ENCODE measurements around the gene BCL7C.
"Not testable (repeated sequence)": the region's sequence is repeated elsewhere in the genome, so short reads cannot be mapped to it uniquely, and the experiment has no call there.

Gene BCL7C

GRCh38 chr16:30894540-30895368 lies 877 bp upstream of the BCL7C start:
- DNase-seq (ENCODE audit: low spot score) = peak; percentile 26

GRCh38 chr16:30893417-30893743 lies 497 bp downstream of the BCL7C start:
- DNase-seq (ENCODE audit: low spot score) = no peak

DNA sequence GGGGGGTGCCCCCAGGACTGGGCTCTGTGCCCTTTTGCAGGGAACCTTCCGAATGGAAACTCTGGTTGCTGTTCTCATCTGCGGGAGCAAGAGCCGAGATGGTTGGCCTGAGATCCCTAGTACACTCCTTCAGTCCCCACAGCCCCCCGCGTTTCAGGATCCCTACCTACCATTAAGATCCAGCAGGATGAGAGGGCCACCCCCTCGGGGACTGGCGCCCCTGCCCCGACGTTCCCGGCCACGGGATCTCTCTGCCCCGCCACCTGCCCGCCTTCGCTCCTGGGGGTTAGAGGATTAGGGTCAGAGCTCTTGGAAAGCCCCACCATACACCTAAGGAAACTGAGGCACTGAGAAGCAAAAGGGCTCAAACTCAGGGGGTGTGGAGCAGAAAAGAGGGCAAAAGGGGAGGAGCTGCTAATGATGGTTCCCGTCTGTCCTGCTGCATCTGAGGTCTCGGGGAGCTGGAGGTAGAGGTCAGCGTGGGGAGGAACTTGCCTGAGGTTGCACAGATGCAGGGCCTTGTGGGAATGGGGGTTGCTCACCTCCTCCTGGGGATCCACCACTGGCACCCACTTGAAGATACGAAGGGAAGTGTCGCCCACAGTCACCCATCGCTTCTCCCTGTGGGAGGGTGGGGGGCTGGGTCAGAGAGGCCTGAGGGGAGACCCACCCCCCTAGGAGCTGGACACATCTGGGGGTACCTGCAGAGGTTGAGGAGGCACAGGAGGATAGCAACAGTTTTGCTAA lies 1.0 kb downstream of the BCL7C start:
- DNase-seq (ENCODE audit: low spot score) = no peak

GRCh38 chr16:30891043-30891823 lies 2.6 kb downstream of the BCL7C start:
- DNase-seq (ENCODE audit: low spot score) = not testable (repeated sequence)

DNA sequence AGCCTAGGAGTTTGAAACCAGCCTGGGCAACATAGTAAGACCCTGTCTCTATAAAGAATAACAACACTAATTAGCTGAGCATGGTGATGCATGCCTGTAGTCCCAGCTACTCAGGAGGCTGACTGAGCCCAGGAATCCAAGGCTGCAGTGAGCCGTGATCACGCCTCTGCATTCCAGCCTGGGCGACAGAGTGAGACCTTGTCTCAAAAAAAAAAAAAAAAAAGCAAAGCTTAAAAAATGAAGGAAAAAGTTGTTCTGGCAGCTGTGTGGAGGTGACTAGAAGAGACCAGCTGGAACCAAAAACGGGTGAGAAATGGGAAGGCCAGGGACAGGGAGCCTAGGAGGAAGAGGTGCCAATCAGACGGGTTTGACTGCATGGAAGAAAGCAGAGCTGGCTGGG lies 4.2 kb downstream of the BCL7C start:
- DNase-seq (ENCODE audit: low spot score) = no peak

DNA sequence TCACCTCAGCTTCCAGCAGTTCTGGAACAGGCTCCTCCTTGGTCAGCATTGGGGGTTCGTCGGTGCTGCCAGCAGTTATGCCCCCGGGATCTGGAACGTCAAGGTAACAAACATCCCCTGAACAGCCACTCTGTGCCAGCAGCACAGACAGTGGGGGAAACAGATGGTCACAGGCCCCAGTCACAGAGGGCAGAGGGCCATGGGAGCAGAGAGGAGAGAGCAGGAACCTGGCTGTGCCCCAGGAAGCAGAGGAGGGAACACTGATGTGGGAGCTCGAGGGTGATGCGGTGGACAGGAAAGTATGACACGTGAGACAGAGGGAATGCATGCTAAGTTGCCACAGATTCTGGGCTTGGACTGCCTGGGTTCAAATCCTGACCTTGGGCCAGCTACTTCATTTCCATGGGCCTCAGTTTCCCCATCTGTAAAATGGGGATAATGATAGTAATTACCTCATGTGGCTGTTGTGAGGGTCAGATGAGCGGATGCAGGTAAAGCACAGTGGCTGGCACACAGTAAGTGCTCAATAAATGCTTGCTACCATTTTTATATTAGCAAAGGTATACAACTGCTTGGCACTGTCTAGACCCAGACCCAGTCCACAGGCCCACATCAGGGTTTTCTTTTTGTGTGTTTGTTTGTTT lies 4.9 kb downstream of the BCL7C start:
- no peak for DNase-seq (ENCODE audit: low spot score)

GRCh38 chr16:30887927-30888326 lies 6.0 kb downstream of the BCL7C start:
- no peak for DNase-seq (ENCODE audit: low spot score)

DNA sequence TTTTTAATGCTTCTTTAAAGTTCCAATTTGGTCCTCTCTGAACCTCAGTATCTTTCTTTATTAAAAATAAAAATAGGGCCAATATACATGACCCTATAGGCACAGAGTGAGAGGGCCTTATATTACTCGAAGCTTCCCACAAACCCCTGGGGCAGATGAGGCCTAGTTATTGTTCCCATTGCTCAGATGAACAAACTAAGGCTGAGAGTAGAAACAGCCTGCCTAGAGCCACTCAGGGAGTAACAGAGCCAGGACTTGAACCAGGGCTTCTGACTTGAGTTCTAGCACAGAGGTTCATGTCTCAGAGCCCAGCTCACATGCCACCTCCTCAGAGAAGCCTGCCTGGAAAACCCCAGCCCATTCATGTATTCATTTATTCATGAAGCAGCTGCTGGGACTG lies 7.7 kb downstream of the BCL7C start:
- no peak for DNase-seq (ENCODE audit: low spot score)

DNA sequence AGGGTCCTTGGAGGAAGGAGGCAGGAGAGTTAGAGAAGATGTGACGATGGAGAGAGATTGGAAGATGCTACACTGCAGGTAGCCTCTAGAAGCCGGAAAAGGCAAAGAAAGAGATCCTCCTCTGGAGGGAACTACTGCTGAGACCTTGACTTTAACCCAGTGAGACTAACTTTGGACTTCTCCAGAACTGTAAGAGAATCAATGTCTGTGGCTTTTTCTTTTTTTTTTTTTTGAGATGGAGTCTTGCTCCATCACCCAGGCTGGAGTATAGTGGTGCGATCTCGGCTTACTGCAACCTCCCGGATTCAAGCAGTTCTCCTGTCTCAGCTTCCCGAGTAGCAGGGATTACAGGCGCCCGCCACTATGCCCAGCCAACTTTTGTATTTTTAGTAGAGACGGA lies 8.7 kb downstream of the BCL7C start:
- no peak for DNase-seq (ENCODE audit: low spot score)

GRCh38 chr16:30884760-30885159 lies 9.1 kb downstream of the BCL7C start:
- no peak for DNase-seq (ENCODE audit: low spot score)

- DNase-seq (ENCODE audit: low spot score) = no peak
Observed at GRCh38 chr16:30882429-30883310, 11.2 kb downstream of the BCL7C start.

- no peak for DNase-seq (ENCODE audit: low spot score)
Observed at GRCh38 chr16:30876867-30877266, 17.0 kb downstream of the BCL7C start.

DNA sequence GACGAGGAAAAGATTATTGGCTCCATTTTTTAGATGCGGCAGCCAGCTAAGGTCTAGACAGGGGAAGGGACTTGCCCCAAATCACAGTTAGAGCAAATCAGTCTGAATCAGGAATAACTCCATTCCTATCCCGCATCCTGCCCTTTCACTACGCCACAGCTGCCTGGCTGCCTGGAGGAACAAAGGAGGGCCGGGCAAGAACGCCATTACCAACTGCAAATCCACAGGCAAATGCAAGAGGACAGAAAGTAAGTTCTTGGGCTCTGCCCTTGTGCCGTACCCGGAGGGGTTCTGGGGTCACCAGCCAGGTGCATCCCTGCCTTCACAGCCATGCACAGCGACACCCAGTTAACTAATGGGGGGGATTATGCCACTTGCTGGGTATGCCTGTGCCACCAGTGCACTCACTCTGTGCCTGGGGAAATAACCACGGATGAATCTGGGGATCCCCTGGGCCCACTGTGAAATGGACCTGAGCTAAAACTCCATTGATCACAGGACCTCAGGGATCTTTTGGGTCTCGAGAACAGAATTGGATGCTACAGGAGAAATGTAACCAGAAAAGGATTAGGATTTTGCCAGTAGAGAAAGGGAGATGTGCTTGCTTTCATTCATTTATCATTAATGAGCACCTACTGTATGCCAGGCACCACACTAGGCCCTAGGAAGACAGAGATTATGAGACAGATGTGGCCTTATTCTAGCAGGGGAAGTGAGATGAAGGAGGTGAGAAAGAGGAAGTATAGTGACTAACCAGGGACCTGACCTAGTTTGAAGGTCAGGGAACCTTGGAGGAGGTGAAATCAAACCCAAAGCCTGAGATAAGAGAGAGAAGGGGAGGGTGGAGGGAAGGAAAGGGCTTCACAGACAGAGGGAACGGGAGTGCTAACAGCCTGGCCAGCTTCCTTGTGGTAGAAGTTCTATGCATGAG lies 17.7 kb downstream of the BCL7C start:
- DNase-seq (ENCODE audit: low spot score) = no peak

GRCh38 chr16:30874821-30875717 lies 18.8 kb downstream of the BCL7C start:
- peak; percentile 80 for DNase-seq (ENCODE audit: low spot score)

DNA sequence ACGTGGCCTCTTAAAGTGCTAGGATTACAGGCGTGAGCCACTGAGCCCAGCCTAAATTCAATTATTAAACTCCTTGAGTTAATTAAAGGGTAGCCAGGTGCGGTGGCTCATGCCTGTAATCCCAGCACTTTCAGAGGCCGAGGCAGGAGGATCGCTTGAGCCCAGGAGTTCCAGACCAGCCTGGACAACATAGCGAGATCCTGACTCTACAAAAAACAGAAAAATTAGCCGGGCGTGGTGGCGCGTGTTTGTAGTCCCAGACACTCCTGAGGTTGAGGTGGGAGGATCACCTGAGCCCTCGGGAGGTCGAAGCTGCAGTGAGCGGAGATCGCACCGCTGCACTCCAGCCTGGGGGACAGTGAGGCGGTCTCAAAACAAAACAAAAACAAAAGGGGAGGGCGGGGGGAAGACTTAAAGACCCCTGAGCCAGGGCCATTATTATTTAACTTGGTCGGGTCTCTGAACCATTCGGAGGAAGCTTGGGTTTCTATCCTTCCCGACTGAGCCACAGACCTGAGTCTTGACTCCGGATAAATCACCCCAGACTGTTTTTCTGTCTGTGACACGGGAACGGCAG lies 19.5 kb downstream of the BCL7C start:
- no peak for DNase-seq (ENCODE audit: low spot score)

DNA sequence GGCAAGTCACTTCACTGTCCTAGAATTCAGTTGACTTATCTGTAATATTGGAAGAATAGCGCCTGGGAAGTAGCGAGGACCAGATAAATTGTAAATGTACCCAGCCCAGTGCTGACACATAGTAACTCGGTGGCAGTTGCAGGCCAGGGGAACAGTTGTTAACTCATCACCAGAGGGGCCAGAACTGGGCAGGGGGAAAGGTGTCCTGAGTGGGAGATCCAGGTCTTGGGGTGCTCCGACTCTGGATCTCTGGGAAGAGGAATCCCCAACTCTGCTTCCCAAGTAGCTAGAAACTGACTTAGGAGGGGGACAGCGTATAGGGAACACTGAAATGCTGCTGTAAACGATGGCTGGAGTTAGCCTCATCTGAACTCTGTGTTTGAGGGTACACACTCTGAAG lies 23.0 kb downstream of the BCL7C start:
- no peak for DNase-seq (ENCODE audit: low spot score)

- no peak for DNase-seq (ENCODE audit: low spot score)
Observed at GRCh38 chr16:30867747-30868146, 26.1 kb downstream of the BCL7C start.

DNA sequence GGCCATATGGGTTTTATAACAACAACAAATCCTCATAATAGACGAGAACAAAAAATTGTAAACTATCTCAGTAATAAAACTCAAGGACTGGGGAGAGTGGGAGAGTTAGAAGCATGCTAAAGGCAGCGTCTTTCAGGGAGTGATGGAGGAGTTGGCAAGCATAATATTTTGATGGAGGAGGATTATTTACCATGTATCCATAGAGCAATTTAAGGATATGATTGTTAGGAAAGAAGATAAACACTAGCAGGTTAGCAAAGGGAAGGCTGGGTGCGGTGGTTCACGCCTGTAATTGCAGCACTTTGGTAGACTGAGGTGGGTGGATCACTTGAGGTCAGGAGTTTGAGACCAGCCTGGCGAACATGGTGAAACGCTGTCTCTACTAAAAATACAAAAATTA lies 27.8 kb downstream of the BCL7C start:
- no peak for DNase-seq (ENCODE audit: low spot score)

DNA sequence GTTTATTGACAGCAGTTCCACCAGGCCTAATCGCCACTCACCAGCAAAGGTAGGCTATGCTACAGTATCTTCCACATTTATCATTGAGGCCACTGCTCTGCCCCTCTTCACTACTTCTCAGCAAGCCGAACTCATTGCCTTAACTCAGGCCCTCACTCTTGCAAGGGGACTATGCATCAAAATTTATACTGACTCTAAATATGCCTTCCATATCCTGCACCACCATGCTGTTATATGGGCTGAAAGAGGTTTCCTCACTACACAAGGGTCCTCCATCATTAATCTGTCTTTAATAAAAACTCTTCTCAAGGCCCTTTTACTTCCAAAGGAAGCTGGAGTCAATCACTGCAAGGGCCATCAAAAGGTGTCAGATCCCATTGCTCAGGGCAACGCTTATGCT lies 30.7 kb downstream of the BCL7C start:
- DNase-seq (ENCODE audit: low spot score) = not testable (repeated sequence)
